Measurements from ENCODE around the gene PTPRN2.
"Not testable (repeated sequence)": the region's sequence is repeated elsewhere in the genome, so short reads cannot be mapped to it uniquely, and the experiment has no call there.

PTPRN2 gene

GRCh38 chr7:157506268-157506667 is 1081.4 kb downstream of the PTPRN2 start:
- Histone ChIP-seq H3K27ac (ENCODE audit: low read depth, low read length) (no peak overlapping the region), H3K4me1 (ENCODE audit: control insufficient read depth, insufficient read depth, low read length) (no peaks in the 10 kb centered on the region), H3K36me3 (ENCODE audit: control insufficient read depth, insufficient read depth, low read length) (no peaks in the 10 kb centered on the region), H3K27me3 (ENCODE audit: control insufficient read depth, insufficient read depth, low read length) (peaks cover 5% of the 10 kb centered on the region), H3K9ac (ENCODE audit: low read length) (no peak overlapping the region), H3K4me3 (ENCODE audit: low read length) (no peak overlapping the region)

DNA sequence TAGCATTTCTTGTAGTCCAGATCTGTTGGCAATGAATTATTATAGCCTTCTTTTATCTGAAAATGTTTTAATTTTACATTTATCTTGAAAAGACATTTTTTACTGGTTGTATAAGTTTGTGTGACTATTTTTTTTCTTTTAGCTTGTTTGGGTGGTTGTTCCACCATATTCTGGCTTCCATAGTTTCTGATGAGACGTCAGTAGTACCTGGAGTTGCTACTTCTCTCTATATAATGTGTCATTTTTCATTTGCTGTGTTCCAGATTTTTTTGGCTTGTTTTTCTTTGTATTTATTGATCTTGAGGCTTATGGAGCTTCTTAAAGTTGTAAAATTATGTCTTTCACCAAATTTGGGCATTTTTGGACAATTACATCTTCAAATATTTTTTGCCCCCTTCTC is 1082.0 kb downstream of the PTPRN2 start:
- Histone ChIP-seq H3K27ac (ENCODE audit: low read depth, low read length) (no peak overlapping the region), H3K9ac (ENCODE audit: low read length) (no peak overlapping the region), H3K4me3 (ENCODE audit: low read length) (no peak overlapping the region), H3K36me3 (ENCODE audit: control insufficient read depth, insufficient read depth, low read length) (no peaks in the 10 kb centered on the region), H3K4me1 (ENCODE audit: control insufficient read depth, insufficient read depth, low read length) (no peaks in the 10 kb centered on the region), H3K27me3 (ENCODE audit: control insufficient read depth, insufficient read depth, low read length) (peaks cover 5% of the 10 kb centered on the region)

GRCh38 chr7:157503229-157503628 is 1084.4 kb downstream of the PTPRN2 start:
- Histone ChIP-seq H3K27ac (ENCODE audit: low read depth, low read length) (no peak overlapping the region), H3K4me3 (ENCODE audit: low read length) (no peak overlapping the region)

DNA sequence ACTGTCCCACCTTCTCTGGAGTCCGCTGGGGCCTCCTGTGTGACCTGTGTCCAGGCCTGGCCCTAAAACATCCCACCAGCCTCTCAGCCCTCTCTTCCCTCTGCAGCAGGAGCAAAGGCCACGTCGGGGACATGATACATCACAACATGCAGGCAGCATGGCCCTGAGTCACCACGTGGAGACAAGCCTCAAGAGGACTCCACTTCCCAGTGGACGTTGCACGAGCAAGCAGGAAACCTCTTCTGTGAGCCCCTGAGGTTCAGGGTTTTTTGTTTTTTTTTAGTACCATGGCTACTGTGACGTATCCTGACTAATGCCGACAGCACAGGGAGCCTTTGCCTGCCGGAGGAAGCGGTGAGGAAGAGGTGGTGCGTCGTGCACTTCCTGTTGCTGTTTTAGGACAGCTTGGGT is 1084.9 kb downstream of the PTPRN2 start:
- Histone ChIP-seq H3K27me3 (ENCODE audit: control insufficient read depth, insufficient read depth, low read length) (no peaks in the 10 kb centered on the region), H3K9ac (ENCODE audit: low read length) (no peak overlapping the region), H3K36me3 (ENCODE audit: control insufficient read depth, insufficient read depth, low read length) (no peaks in the 10 kb centered on the region), H3K4me1 (ENCODE audit: control insufficient read depth, insufficient read depth, low read length) (no peaks in the 10 kb centered on the region), H3K27ac (ENCODE audit: low read depth, low read length) (no peak overlapping the region), H3K4me3 (ENCODE audit: low read length) (no peak overlapping the region)

More at GRCh38 chr7:157503229-157503628, 1084.4 kb downstream of the PTPRN2 start:
- Histone ChIP-seq H3K36me3 (ENCODE audit: control insufficient read depth, insufficient read depth, low read length) (no peaks in the 10 kb centered on the region), H3K27me3 (ENCODE audit: control insufficient read depth, insufficient read depth, low read length) (no peaks in the 10 kb centered on the region), H3K9ac (ENCODE audit: low read length) (no peak overlapping the region), H3K4me1 (ENCODE audit: control insufficient read depth, insufficient read depth, low read length) (no peaks in the 10 kb centered on the region)

GRCh38 chr7:157501581-157501980 is 1086.0 kb downstream of the PTPRN2 start:
- Histone ChIP-seq H3K27ac (ENCODE audit: low read depth, low read length) (no peak overlapping the region), H3K27me3 (ENCODE audit: control insufficient read depth, insufficient read depth, low read length) (no peaks in the 10 kb centered on the region), H3K36me3 (ENCODE audit: control insufficient read depth, insufficient read depth, low read length) (no peaks in the 10 kb centered on the region), H3K4me3 (ENCODE audit: low read length) (no peak overlapping the region), H3K9ac (ENCODE audit: low read length) (no peak overlapping the region), H3K4me1 (ENCODE audit: control insufficient read depth, insufficient read depth, low read length) (no peaks in the 10 kb centered on the region)

GRCh38 chr7:157500989-157501540 is 1086.6 kb downstream of the PTPRN2 start:
- H3K4me3 ChIP-seq (ENCODE audit: low read length); H3K27ac ChIP-seq (ENCODE audit: low read depth, low read length); H3K36me3 ChIP-seq (ENCODE audit: control insufficient read depth, insufficient read depth, low read length); H3K9ac ChIP-seq (ENCODE audit: low read length); H3K4me1 ChIP-seq (ENCODE audit: control insufficient read depth, insufficient read depth, low read length); H3K27me3 ChIP-seq (ENCODE audit: control insufficient read depth, insufficient read depth, low read length): not testable (repeated sequence)

GRCh38 chr7:157500171-157500960 is 1087.3 kb downstream of the PTPRN2 start:
- H3K36me3 ChIP-seq (ENCODE audit: control insufficient read depth, insufficient read depth, low read length), result no peaks in the 10 kb centered on the region
- H3K27me3 ChIP-seq (ENCODE audit: control insufficient read depth, insufficient read depth, low read length), result no peaks in the 10 kb centered on the region
- no peak overlapping the region for H3K9ac ChIP-seq (ENCODE audit: low read length)
- H3K4me3 ChIP-seq (ENCODE audit: low read length), result no peak overlapping the region
- no peak overlapping the region for H3K27ac ChIP-seq (ENCODE audit: low read depth, low read length)
- H3K4me1 ChIP-seq (ENCODE audit: control insufficient read depth, insufficient read depth, low read length), result no peaks in the 10 kb centered on the region

DNA sequence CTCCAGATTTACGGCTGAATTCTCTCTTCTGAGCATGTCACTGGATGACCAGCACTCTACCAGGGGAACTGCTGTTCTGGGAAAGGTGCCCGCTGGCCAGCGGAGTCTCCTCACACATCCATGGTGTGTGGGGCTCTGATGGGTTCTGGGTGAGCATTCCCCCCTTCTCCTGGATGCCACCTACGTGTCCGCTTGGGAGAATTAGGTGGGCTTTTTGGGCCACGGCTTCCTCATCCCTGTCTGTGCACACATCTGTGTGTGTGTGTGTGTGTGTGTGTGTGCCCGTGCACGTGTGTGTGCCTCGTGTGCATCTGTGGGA is 1087.8 kb downstream of the PTPRN2 start:
- H3K4me3 ChIP-seq (ENCODE audit: low read length), result no peak overlapping the region
- no peaks in the 10 kb centered on the region for H3K36me3 ChIP-seq (ENCODE audit: control insufficient read depth, insufficient read depth, low read length)
- H3K27ac ChIP-seq (ENCODE audit: low read depth, low read length), result no peak overlapping the region
- H3K4me1 ChIP-seq (ENCODE audit: control insufficient read depth, insufficient read depth, low read length), result no peaks in the 10 kb centered on the region
- H3K27me3 ChIP-seq (ENCODE audit: control insufficient read depth, insufficient read depth, low read length), result no peaks in the 10 kb centered on the region
- no peak overlapping the region for H3K9ac ChIP-seq (ENCODE audit: low read length)

DNA sequence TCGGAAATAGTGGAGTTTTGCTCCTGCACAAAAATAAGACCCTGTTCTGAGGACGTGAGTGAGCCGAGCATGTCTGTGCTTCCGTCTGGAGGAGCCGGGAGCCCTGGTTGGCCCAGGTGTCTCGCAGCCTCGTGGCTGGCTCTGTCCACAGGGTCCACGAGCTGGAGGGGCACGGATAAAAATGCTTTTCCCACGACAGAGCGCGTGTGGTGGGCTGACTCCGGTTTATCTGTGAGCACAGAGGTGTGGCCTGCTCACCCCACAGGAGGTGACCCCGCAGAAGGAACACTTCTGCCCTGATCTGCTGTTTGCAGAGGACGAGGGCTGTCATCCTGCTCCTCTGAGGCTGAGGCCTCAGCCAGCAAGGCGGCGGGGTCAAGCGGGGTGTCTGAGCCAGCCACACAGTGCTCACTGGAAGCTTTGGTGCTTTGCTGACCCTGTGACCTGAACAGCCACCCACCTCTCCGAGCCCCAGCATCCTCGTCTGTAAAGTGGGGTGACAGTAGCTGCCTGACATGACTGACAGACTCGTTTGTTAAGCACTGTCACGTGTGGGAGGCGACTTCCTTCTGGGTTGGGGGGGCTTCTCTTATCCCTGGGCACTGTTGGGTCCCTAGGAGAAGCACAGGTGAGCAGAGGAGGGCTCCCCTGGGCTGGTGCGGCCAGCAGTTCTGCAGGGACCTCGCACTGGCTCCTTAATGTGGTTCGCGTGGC is 1088.3 kb downstream of the PTPRN2 start:
- no peaks in the 10 kb centered on the region for H3K36me3 ChIP-seq (ENCODE audit: control insufficient read depth, insufficient read depth, low read length)
- H3K27ac ChIP-seq (ENCODE audit: low read depth, low read length), result no peak overlapping the region
- H3K4me3 ChIP-seq (ENCODE audit: low read length), result no peak overlapping the region
- H3K27me3 ChIP-seq (ENCODE audit: control insufficient read depth, insufficient read depth, low read length), result no peaks in the 10 kb centered on the region
- H3K4me1 ChIP-seq (ENCODE audit: control insufficient read depth, insufficient read depth, low read length), result no peaks in the 10 kb centered on the region
- no peak overlapping the region for H3K9ac ChIP-seq (ENCODE audit: low read length)

GRCh38 chr7:157498657-157499056 is 1089.0 kb downstream of the PTPRN2 start:
- no peaks in the 10 kb centered on the region for H3K27me3 ChIP-seq (ENCODE audit: control insufficient read depth, insufficient read depth, low read length)
- no peak overlapping the region for H3K4me3 ChIP-seq (ENCODE audit: low read length)
- no peak overlapping the region for H3K27ac ChIP-seq (ENCODE audit: low read depth, low read length)
- no peak overlapping the region for H3K9ac ChIP-seq (ENCODE audit: low read length)
- no peaks in the 10 kb centered on the region for H3K4me1 ChIP-seq (ENCODE audit: control insufficient read depth, insufficient read depth, low read length)
- H3K36me3 ChIP-seq (ENCODE audit: control insufficient read depth, insufficient read depth, low read length), result no peaks in the 10 kb centered on the region

DNA sequence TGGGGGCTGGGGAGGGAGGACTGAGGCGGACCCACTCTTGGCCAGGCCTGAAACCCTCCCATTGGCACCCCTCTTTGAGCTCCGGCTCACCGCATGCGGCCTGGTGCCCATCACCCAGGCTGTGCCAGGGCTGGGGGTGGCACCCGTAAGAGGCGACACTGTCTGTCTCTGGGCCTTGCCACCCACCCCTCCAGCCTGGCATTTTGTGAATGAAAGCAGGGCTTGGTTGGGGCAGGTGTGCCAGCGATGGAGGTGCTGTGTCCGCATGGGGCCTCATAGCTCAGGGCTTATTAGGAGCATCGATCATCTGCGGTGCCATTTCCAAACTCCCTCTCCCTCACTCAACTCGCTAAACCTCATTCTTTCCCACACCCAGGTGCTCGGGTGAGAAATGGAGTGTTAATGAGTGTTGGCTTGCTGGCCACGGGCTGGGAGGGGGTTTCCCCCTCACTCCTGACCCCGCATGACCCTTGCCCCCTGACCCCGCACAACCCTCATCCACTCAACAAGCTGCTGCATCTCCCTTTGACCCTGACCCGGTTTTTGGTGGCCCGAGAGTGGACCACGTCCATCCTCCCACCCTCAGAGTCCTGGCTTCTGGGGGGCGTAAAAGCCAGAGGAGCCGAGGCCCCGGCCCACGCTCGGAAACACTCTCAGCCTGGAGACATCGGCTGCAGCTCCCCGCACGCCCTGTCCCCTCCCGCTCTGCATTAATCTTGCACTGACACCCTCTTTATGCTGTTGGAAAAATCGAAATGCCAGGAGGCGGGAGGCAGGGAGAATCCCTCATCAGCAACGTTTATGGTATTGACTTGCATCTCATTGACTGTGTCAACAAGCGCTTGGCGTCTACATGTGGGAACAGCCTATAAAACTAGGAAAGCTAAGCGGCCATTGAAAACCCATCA is 1089.6 kb downstream of the PTPRN2 start:
- no peak overlapping the region for H3K27ac ChIP-seq (ENCODE audit: low read depth, low read length)
- H3K36me3 ChIP-seq (ENCODE audit: control insufficient read depth, insufficient read depth, low read length), result no peaks in the 10 kb centered on the region
- no peaks in the 10 kb centered on the region for H3K4me1 ChIP-seq (ENCODE audit: control insufficient read depth, insufficient read depth, low read length)
- no peak overlapping the region for H3K9ac ChIP-seq (ENCODE audit: low read length)
- no peak overlapping the region for H3K4me3 ChIP-seq (ENCODE audit: low read length)
- H3K27me3 ChIP-seq (ENCODE audit: control insufficient read depth, insufficient read depth, low read length), result no peaks in the 10 kb centered on the region

DNA sequence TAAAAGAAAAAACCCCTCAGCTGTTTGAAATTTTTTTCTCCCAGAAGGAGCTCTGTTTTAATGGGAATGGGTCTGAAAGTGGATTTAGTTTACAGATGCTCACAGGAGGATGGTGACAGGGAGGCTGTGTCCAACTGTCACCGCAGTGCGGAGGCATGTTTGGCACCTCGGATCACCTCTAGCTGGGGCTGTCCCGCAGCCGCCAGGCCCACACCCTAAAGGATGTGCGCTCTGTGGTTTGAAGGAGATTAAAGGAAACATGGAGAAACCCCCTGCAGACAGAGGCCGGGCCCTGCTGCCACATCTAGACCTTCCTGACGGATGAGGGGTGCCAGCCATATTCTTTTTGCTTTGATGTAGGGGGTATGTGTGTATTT is 1090.3 kb downstream of the PTPRN2 start:
- no peak overlapping the region for H3K4me3 ChIP-seq (ENCODE audit: low read length)
- no peak overlapping the region for H3K27ac ChIP-seq (ENCODE audit: low read depth, low read length)
- no peaks in the 10 kb centered on the region for H3K36me3 ChIP-seq (ENCODE audit: control insufficient read depth, insufficient read depth, low read length)
- H3K4me1 ChIP-seq (ENCODE audit: control insufficient read depth, insufficient read depth, low read length), result no peaks in the 10 kb centered on the region
- no peak overlapping the region for H3K9ac ChIP-seq (ENCODE audit: low read length)
- no peaks in the 10 kb centered on the region for H3K27me3 ChIP-seq (ENCODE audit: control insufficient read depth, insufficient read depth, low read length)
